Lung microvascular endothelial cell (primary cell): ENCODE data around the gene WDPCP. TPM values are rescaled to one million over a fixed set of nuclear protein-coding genes. Genes with fewer than 3 reads are reported as not detected.
"Not testable (repeated sequence)": the region's sequence is repeated elsewhere in the genome, so short reads cannot be mapped to it uniquely, and the experiment has no call there.

Experiments used
- DNase-seq, 2 donors: peaks; one replicate each; pipeline versions ENCODE4 v3.0.0 to v3.0.0-alpha.2; 2010; ENCODE audit warnings: low read depth in 2 of 2
- total RNA-seq: library from RNA; depleted of rRNA; stranded (reverse); fragments of >200 nt; gene quantifications from 2 replicates; pipeline ENCODE4 v1.2.1, GENCODE V29; 2014

Gene WDPCP
- total RNA-seq, 1 donor from 2014 or later, result 5.2 TPM

DNA sequence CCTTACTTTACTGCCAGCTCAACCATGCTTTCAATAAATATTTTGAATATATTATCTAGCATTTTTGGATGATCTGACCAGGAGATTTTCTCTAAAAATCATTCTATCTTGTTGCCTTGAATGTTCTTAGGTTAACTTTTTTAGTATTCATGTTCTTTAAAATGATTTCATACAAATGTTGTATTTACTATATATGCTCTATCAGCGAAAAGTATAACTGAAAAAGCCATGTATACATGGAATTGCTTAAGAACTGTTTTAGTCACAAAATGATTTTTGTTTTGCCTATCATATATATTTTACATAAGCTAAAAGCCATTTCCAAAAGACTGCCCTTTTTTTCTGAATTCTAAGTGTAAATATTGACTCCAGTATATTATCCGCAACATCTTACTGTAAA, 213.9 kb downstream of the WDPCP start:
- no peak for DNase-seq

DNA sequence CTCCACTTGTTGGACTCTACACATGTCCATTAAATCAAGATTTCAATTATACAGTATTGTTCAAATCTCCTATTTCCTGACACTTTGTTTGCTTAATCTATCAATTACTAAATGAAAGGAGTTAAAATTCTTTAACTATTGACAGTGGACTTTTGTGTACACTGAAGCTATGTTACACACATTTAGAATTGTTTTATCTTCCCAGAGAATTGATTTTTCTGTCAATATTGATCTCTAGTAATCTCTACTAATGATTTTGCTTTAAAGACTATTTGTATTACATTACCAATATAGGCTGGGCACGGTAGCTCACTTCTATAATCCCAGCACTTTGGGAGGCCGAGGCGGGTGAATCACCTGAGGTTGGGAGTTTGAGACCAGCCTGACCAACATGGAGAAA, 215.7 kb downstream of the WDPCP start:
- DNase-seq, result no peak

GRCh38 chr2:63369146-63369545, 219.1 kb downstream of the WDPCP start:
- no peak for DNase-seq

GRCh38 chr2:63364866-63365265, 223.4 kb downstream of the WDPCP start:
- DNase-seq, result peak in 1 of 2 donors; percentile 16

DNA sequence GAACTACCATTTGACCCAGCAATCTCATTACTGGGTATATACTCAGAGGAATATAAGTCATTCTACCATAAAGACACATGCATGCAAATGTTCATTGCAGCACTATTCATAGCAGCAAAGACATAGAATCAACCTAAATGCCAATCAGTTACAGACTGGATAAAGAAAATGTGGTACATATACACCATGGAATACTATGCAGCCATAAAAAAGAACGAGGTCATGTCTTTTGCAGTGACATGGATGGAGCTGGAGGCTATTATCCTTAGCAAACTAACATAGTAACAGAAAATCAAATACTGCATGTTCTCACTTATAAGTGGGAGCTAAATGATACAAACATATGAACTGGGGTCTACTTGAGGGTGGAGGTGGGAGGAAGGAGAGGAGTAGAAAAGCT, 230.6 kb downstream of the WDPCP start:
- DNase-seq, result not testable (repeated sequence)

DNA sequence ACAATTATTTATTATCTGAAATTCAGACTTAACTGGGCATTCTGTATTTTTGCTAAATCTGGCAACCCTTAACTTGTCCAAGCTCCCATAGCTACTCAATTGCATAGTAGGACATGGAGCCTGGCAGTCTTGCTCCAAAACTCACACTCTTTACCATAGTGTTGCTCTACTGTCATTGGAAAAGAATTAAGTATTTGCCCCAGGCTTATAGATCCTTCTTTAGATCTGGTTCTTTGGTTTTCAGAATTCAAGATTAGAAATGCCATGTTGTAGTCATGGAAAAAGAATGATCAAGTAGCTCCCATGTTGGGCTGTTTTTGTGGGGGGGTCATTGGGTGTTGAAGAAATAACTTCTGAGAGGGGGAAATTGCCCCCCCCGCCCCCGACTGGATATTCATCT, 240.9 kb downstream of the WDPCP start:
- DNase-seq, result no peak

DNA sequence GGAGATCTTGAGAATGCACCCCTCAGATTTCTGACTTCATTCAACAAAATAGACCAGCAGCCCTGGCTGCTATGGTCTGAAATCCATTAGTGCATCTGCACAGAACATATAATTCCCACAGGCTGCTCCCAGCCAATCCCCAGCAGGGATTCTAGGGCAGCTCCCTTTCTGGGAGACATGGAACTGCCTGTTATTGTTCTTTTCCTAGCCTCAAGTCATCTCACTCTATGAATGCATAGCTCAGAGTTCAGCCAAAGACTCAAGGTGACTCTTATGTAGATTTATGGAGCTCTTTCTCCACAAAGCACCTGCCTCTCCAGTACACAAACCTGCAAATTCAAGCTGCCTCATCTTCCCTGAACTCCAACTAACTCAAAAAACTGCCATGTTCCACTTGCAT, 241.9 kb downstream of the WDPCP start:
- DNase-seq, result no peak

GRCh38 chr2:63345285-63345633, 243.0 kb downstream of the WDPCP start:
- no peak for DNase-seq

- no peak for DNase-seq
Observed at GRCh38 chr2:63344575-63345284, 243.5 kb downstream of the WDPCP start.

- no peak for DNase-seq
Observed at GRCh38 chr2:63343397-63344109, 244.7 kb downstream of the WDPCP start.

- DNase-seq, result no peak
Observed at GRCh38 chr2:63340443-63340842, 247.8 kb downstream of the WDPCP start.

GRCh38 chr2:63334910-63335309, 253.4 kb downstream of the WDPCP start:
- no peak for DNase-seq

DNA sequence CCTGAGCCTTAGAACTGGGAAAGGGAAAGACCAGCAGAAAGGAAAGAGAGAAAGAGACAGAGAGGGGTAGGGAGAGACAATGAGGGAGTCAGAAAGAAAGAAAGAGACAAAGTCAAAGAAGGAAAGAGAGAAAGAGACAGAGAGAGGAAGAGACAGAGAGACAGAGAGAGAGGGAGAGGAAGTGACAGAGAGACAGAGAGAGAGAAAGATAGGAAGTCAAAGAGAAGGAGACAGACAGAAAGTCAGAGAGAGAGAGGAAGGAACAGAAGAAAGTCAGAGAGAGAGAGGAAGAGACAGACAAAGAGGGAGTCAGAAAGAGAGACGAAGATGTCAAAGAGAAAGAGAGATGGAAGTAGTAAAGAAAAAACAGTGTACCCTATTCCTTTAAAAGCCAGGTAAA, 261.8 kb downstream of the WDPCP start:
- no peak for DNase-seq

DNA sequence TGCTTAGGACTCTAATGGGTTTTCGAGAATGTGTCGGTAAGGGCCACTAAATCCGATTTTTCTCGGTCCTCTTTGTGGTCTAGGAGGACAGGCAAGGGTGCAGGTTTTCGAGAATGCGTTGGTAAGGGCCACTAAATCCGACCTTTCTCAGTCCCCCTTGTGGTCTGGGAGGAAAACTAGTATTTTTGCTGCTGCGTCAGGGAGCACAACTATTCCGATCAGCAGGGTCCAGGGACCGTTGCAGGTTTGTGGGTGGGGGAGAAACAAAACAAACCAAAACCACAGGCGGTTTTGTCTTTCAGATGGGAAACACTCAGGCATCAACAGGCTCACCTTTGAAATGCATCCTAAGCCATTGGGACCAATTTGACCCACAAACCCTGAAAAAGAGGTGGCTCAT, 264.6 kb downstream of the WDPCP start:
- not testable (repeated sequence) for DNase-seq

DNA sequence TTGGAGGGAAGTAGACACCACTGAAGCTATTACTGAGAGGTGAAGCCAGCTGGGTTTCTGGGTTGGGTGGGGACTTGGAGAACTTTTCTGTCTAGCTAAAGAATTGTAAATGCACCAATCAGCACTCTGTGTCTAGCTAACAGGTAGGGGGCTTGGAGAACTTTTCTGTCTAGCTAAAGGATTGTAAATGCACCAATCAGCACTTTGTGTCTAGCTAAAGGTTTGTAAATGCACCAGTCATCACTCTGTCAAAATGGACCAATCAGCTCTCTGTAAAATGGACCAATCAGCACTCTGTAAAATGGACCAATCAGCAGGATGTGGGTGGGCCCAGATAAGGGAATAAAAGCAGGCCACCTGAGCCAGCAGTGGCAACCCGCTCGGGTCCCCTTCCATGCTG, 266.3 kb downstream of the WDPCP start:
- not testable (repeated sequence) for DNase-seq

DNA sequence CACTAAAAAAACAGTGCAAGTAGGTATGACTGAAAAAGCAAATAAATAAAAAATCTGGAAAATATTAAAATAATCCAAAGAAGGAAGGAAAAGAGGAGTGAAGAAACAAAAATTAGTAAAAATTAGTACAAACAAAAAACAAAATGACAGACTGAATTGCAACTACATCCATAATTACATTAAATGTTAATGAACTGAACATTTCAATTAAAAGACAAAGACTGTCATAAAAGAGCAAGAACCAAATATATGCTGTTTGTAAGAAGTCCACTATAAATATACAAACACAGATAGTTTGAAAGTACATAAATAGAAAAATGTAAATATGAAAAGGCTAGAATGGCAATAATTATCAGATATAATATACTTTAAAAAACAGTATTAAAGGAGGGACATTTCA, 267.6 kb downstream of the WDPCP start:
- no peak for DNase-seq

- no peak for DNase-seq
Observed at GRCh38 chr2:63310614-63311013, 277.7 kb downstream of the WDPCP start.

DNA sequence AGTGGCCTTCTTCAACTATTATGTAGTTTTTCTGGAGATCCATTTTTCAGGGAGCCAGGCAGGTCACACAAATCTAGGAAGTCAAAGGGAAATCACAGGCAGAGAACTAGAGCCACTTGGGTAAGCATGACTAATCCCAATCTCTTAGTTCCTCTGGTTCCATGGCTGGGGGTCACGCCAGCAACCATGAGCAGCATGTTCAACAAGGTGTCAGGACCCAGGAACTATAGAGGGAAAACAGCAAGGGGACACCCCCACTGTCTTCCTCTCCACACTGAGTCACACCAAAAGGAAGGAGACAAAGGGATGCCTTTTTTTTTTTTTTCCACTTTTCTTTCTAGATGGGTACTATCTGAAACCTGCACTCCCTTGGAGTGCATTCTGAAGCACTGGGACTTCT, 286.8 kb downstream of the WDPCP start:
- no peak for DNase-seq

GRCh38 chr2:63300835-63301234, 287.4 kb downstream of the WDPCP start:
- peak in 1 of 2 donors; percentile 1 for DNase-seq

DNA sequence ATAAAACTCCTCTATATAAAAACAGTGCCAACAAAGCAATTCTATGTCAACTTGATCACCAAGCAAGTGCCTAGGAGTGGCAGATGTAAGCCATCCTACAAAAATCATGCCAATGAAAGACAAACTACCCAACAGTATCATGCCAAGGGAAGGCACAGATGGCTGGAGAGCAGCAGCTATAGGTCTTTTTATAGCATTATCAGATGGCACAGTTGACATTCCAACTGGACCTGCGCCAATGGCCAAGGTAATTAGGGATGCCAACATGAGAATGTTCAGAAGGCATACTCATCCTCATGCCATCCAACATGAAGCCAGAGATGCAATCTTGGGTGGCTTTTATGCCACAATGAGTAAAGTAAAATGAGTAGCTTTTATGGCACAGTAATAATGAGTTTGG, 300.3 kb downstream of the WDPCP start:
- no peak for DNase-seq

GRCh38 chr2:63286520-63286919, 301.8 kb downstream of the WDPCP start:
- not testable (repeated sequence) for DNase-seq

DNA sequence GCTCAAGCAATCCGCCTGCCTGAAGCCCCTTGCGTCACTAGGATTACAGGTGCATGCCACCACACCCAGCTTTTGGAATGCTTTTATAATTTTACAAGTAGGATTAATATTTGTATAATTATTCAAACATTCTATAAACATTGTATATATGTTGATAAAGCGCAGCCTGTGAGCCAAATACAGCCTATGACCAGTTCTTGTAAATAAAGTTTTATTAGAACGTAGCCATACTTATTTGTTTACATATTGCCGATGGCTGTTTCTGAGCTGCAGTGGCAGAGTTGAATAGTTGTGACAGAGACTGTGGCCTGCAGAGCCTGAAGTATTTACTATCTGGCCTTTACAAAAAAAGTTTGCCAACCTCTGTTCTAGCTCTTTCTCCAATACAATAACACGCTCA, 305.0 kb downstream of the WDPCP start:
- no peak for DNase-seq

GRCh38 chr2:63272560-63272959, 315.7 kb downstream of the WDPCP start:
- DNase-seq, result no peak
